Adrenal gland (tissue), 12 donors: ENCODE results near the gene KDR. TPM values are rescaled to one million over a fixed set of nuclear protein-coding genes. Genes with fewer than 3 reads are reported as not detected.

Experiments
- DNase-seq, 7 donors: peaks; one replicate each; pipeline ENCODE4 v3.0.0-alpha.2; 2019 to 2020
- H3K27ac ChIP-seq, 5 donors: fragments of 200-600 bp; sonication (generic) in 4 of 5; 1 replicate in 3 of 5; 2 replicates in 2 of 5; pipeline versions ENCODE4 v1.5.1 to v1.8.0; 2016 to 2020; ENCODE audit warnings: mild to moderate bottlenecking in 1 of 5
- H3K27me3 ChIP-seq: fragments of 200-600 bp; 2 replicates; pipeline ENCODE4 v1.8.0; 2021
- H3K36me3 ChIP-seq, 2 donors: fragments of 200-600 bp; replicated peaks in 1 of 2; 1 replicate in 1 of 2; 2 replicates in 1 of 2; pipeline versions ENCODE4 v1.5.1 to v1.8.0; 2018 to 2022
- H3K4me1 ChIP-seq, 2 donors: fragments of 200-600 bp; replicated peaks in 1 of 2; 1 replicate in 1 of 2; 2 replicates in 1 of 2; pipeline versions ENCODE4 v1.5.1 to v1.8.0; 2018 to 2021
- H3K4me3 ChIP-seq, 4 donors: fragments of 200-600 bp; sonication (generic) in 3 of 4; one replicate each; pipeline ENCODE4 v1.5.1; 2016 to 2018
- H3K9me3 ChIP-seq, 3 donors: fragments of 200-600 bp; sonication (generic) in 1 of 3; replicated peaks in 1 of 3; 1 replicate in 2 of 3; 2 replicates in 1 of 3; pipeline versions ENCODE4 v1.5.1 to v1.8.0; 2016 to 2021
- POLR2A ChIP-seq, 2 donors: fragments of 450-650 bp; IDR thresholded peaks; one replicate each; pipeline ENCODE4 v1.6.1; 2017; ENCODE audit warnings: antibody characterized with exemption in 2 of 2, mild to moderate bottlenecking in 2 of 2, moderate library complexity in 1 of 2
- WGBS, 4 donors: extraction: QIAGEN DNeasy Blood & Tissue Kit in 2 of 4; methylation state at CpG; one replicate each; pipeline versions ENCODE4 v1.1.5 to v1.1.7; 2013 to 2017; 5-methylcytosine and 5-hydroxymethylcytosine counted together
- intact Hi-C, 2 donors: fragments of 100-400 bp; cut with DNase I; formaldehyde crosslinking; loops; one replicate each; pipeline versions ENCODE4 v1.14.1 to v1.15.0; 2022 to 2023
- polyA plus RNA-seq, 3 donors: library from polyadenylated mRNA; stranded (reverse); fragments of 200-250 nt in 2 of 3; fragments of 350-450 nt in 1 of 3; fragmentation: Illumina TruSeq in 1 of 3; extraction: RNeasy Lipid Tissue Mini Kit (QIAGEN cat#74804) in 1 of 3; gene quantifications; one replicate each; pipeline ENCODE4 v1.2.3, GENCODE V29; 2013 to 2014
- total RNA-seq, 9 donors: library from RNA; depleted of rRNA in 4 of 9; stranded (reverse); fragments of >200 nt in 4 of 9; fragments of 120-200 nt in 1 of 9; fragmentation: NEBNext Ultra II Directional in 1 of 9; extraction: Animal tissue kit (Norgen Biotek cat#: 25700) in 1 of 9; gene quantifications; one replicate each; pipeline versions ENCODE4 v1.1.0 to v1.2.4, GENCODE V29; 2013 to 2023
- TF ChIP-seq, protein P1 (sequence below), 6 experiments: fragments of 450-650 bp in 4 of 6; fragments of 200-600 bp in 2 of 6; sonication (generic) in 1 of 6; IDR thresholded peaks; 1 replicate in 5 of 6; 2 replicates in 1 of 6; pipeline versions ENCODE4 v1.5.1 to v1.8.0; 2016 to 2021; ENCODE audit warnings: antibody characterized with exemption in 6 of 6, mild to moderate bottlenecking in 2 of 6, moderate library complexity in 1 of 6
- donor health status: healthy with polysubstance abuse.
- donor health status: Bipolar disorder and iron deficiency.
- donor health status: DM: yes; HTN: yes; CAD: no.
- donor health status: DM: no; HTN: no; CAD: no.
- donor health status: DM: no; HTN: no; CAD: no.
- donor health status: DM: yes; HTN: yes; CAD: no.

Gene KDR
- total and polyA plus RNA-seq, 12 donors, result 5.1 to 69.0 (median 37.7) TPM

DNA sequence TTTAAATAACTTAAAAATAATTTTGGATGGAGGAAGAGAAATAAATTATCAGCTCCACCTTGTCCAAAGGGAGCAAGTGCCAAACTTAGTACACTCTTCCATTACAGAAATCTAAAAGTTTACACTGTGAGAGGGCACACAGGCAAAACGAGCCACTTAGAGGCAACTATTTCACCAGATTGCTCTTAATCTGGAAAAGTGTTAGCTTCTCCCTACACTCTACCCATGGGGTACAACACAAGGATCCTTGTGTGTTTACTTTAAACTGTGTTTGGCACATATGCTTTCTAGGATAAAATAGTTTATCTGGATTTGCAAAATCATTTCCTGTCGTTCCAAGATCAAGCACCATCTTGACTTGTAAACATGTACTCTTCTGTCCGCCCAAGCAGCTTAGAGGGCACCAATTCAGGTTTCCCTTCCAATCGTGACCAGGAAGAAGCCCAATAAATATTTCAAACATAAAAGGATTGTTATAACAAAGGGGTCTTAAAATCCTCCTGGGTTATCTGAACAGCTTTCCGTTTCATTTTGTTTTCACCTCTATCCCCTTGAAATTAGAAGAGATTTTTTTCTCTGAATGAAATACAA, 29.0 kb upstream of the KDR start:
- WGBS, 4 donors, result 41 to 45% (median 42%) methylated on average over 5 of the region's 5 CpGs
- TF ChIP-seq, protein P1, sequence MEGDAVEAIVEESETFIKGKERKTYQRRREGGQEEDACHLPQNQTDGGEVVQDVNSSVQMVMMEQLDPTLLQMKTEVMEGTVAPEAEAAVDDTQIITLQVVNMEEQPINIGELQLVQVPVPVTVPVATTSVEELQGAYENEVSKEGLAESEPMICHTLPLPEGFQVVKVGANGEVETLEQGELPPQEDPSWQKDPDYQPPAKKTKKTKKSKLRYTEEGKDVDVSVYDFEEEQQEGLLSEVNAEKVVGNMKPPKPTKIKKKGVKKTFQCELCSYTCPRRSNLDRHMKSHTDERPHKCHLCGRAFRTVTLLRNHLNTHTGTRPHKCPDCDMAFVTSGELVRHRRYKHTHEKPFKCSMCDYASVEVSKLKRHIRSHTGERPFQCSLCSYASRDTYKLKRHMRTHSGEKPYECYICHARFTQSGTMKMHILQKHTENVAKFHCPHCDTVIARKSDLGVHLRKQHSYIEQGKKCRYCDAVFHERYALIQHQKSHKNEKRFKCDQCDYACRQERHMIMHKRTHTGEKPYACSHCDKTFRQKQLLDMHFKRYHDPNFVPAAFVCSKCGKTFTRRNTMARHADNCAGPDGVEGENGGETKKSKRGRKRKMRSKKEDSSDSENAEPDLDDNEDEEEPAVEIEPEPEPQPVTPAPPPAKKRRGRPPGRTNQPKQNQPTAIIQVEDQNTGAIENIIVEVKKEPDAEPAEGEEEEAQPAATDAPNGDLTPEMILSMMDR (IDR thresholded peaks at IDR 0.05), result no peak
- TF ChIP-seq POLR2A (IDR thresholded peaks at IDR 0.05), result no peak
- no peak for DNase-seq
- Histone ChIP-seq H3K9me3 (no peaks in the 10 kb centered on the region), H3K27ac (no peak overlapping the region), H3K27me3 (peaks cover 6% of the 10 kb centered on the region), H3K36me3 (no peaks in the 10 kb centered on the region), H3K4me3 (no peak overlapping the region), H3K4me1 (no peaks in the 10 kb centered on the region)
- intact Hi-C loops, result no loop called here

DNA sequence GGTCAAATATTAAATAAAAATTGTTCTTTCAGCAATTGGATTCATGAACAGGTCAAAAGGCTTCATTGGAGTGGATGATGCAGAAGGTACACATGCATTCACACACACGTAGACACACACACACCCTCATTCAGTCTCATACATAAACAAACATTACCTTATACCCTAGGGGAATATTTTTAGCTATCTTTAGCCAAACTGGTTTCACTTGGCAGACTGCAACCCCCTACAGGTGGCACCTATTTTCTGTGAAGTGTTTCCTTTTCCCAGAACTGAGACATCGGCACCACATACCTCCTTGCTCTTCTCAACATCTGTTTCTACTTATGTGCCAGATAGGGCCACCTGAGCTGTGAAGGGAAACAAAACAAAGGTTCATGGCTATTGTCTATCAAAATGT, 18.5 kb upstream of the KDR start:
- H3K4me3 ChIP-seq, result no peak overlapping the region
- no peak for DNase-seq
- WGBS, 4 donors, result 70 to 75% (median 73%) methylated on average over 2 of the region's 2 CpGs
- TF ChIP-seq, protein P1 (IDR thresholded peaks at IDR 0.05), result no peak
- no peak for TF ChIP-seq POLR2A (IDR thresholded peaks at IDR 0.05)
- intact Hi-C loops, result no loop called here
- no peaks in the 10 kb centered on the region for H3K9me3 ChIP-seq
- H3K4me1 ChIP-seq, result no peaks in the 10 kb centered on the region
- no peak overlapping the region for H3K27ac ChIP-seq
- H3K27me3 ChIP-seq, result no peaks in the 10 kb centered on the region
- H3K36me3 ChIP-seq, result no peaks in the 10 kb centered on the region

DNA sequence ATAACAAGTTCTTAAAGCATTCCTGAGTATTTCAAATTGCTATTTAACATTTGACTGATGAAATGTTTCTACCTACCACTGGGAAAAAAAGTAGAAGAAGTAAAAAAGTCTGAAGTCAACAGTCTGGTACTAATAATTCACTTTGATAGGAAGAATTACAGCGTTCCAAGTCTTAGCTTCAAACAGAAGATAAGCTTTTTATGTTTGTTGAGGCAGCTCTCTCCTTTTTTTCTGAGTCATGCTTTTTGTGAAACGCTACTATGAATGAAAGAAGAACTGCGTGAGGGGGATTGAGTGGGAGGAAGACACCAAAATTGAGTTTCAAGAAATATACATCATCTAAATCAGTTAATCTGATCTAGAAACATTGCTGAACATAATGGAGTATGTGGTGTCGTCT, 13.0 kb upstream of the KDR start:
- Histone ChIP-seq H3K27ac (no peak overlapping the region), H3K36me3 (no peaks in the 10 kb centered on the region), H3K9me3 (no peaks in the 10 kb centered on the region), H3K4me3 (no peak overlapping the region), H3K4me1 (no peaks in the 10 kb centered on the region), H3K27me3 (no peaks in the 10 kb centered on the region)
- no peak for TF ChIP-seq POLR2A (IDR thresholded peaks at IDR 0.05)
- TF ChIP-seq, protein P1 (IDR thresholded peaks at IDR 0.05), result no peak
- intact Hi-C loops, result no loop called here
- WGBS, 4 donors, result 36 to 49% (median 40%) methylated on average over 4 of the region's 4 CpGs
- no peak for DNase-seq

DNA sequence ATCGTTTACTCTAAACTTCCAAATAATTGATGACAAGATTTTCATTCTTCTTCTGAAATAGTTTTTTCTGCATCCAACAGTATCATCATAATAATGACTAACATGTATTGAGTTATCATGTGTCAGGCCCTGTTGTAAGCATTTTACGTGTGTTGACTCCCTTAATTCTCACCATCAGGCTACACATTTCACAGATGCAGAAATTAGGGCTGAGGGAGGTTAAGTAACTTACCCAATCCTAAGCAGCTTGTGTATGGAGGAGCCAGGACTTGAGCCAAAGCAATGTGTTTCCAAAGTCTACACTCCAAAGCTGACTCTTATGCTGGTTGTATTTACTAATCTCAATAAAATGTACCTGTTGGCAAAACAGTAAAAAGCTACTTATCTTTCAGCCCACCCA, 11.2 kb upstream of the KDR start:
- TF ChIP-seq POLR2A (IDR thresholded peaks at IDR 0.05), result no peak
- TF ChIP-seq, protein P1 (IDR thresholded peaks at IDR 0.05), result no peak
- Histone ChIP-seq H3K27ac (no peak overlapping the region), H3K4me1 (no peaks in the 10 kb centered on the region), H3K36me3 (no peaks in the 10 kb centered on the region), H3K4me3 (no peak overlapping the region), H3K27me3 (no peaks in the 10 kb centered on the region), H3K9me3 (no peaks in the 10 kb centered on the region)
- intact Hi-C loops, result no loop called here
- no peak for DNase-seq
- WGBS, 4 donors, result 59 to 71% (median 65%) methylated on average over 2 of the region's 2 CpGs
